HG03469 (cell line): Measurements from ENCODE around the gene GLIS1.

Source experiments
- ATAC-seq: cut with Tn5 transposase; IDR thresholded peaks from one replicate; pipeline ENCODE4 v1.9.1; 2021; ENCODE audit warnings: mild to moderate bottlenecking, moderate library complexity, moderate number of reproducible peaks; ENCODE audit not compliant: unreplicated experiment

Gene GLIS1

GRCh38 chr1:53553734-53554509, 185.0 kb downstream of the GLIS1 start:
- ATAC-seq = no peak

- no peak for ATAC-seq
These were observed 185.8 kb downstream of the GLIS1 start for GRCh38 chr1:53552981-53553733.

GRCh38 chr1:53552146-53552861, 186.7 kb downstream of the GLIS1 start:
- no peak for ATAC-seq

GRCh38 chr1:53551428-53551995, 187.5 kb downstream of the GLIS1 start:
- no peak for ATAC-seq

GRCh38 chr1:53550201-53550741, 188.7 kb downstream of the GLIS1 start:
- ATAC-seq = no peak

- no peak for ATAC-seq
These were observed 189.2 kb downstream of the GLIS1 start for GRCh38 chr1:53549781-53550180.

GRCh38 chr1:53549287-53549686, 189.7 kb downstream of the GLIS1 start:
- no peak for ATAC-seq

GRCh38 chr1:53548031-53548491, 190.9 kb downstream of the GLIS1 start:
- no peak for ATAC-seq

GRCh38 chr1:53547231-53547790, 191.7 kb downstream of the GLIS1 start:
- no peak for ATAC-seq

- no peak for ATAC-seq
These were observed 192.4 kb downstream of the GLIS1 start for GRCh38 chr1:53546409-53547155.

GRCh38 chr1:53545663-53546408, 193.1 kb downstream of the GLIS1 start:
- ATAC-seq = no peak

- no peak for ATAC-seq
These were observed 194.0 kb downstream of the GLIS1 start for GRCh38 chr1:53544728-53545515.

- no peak for ATAC-seq
These were observed 194.9 kb downstream of the GLIS1 start for GRCh38 chr1:53543778-53544695.

GRCh38 chr1:53543130-53543777, 195.7 kb downstream of the GLIS1 start:
- no peak for ATAC-seq

- ATAC-seq = no peak
These were observed 196.4 kb downstream of the GLIS1 start for GRCh38 chr1:53542551-53542950.

GRCh38 chr1:53541761-53542550, 197.0 kb downstream of the GLIS1 start:
- ATAC-seq = no peak
